ENCODE measurements around the gene DPP3. TPM values are rescaled to one million over a fixed set of nuclear protein-coding genes. Genes with fewer than 3 reads are reported as not detected.

DPP3 gene
- total and polyA plus RNA-seq, 2 of the 4 experiments (the other 2 are of a cell fraction): 51.8 to 66.3 TPM

GRCh38 chr11:66541892-66542291, 61.7 kb downstream of the DPP3 start:
- CTCF ChIA-PET: no interaction called here
- intact Hi-C loops (cut with micrococcal nuclease): no loop called here

More at GRCh38 chr11:66541892-66542291, 61.7 kb downstream of the DPP3 start:
- Histone ChIP-seq H3K23ac (ENCODE audit: low read depth, low read length) (no peak overlapping the region), H2BK5ac (ENCODE audit: low read depth, low read length, poor library complexity, severe bottlenecking) (no peak overlapping the region), H2AK9ac (replicated peaks; ENCODE audit: low read depth, low read length, poor library complexity) (no peak overlapping the region), H3K36me3 (ENCODE audit: control insufficient read depth, insufficient read depth, low read length) (peaks cover 24% of the 10 kb centered on the region; the same call in 1 of the 2 replicates), H3K4me2 (ENCODE audit: low read depth, low read length) (no peak overlapping the region), H3K4me1 (ENCODE audit: control insufficient read depth, insufficient read depth, low read length) (peaks cover 6% of the 10 kb centered on the region), H3K9ac (ENCODE audit: low read depth, low read length) (no peak overlapping the region), H3K18ac (ENCODE audit: low read depth, low read length) (no peak overlapping the region), H3K9me3 (ENCODE audit: control insufficient read depth, insufficient read depth, low read length) (no peaks in the 10 kb centered on the region), H2BK120ac (ENCODE audit: low read depth, low read length) (no peak overlapping the region), H4K5ac (ENCODE audit: low read depth, low read length) (no peak overlapping the region), H2BK15ac (ENCODE audit: low read depth, low read length) (no peak overlapping the region), H3K9me1 (ENCODE audit: insufficient read depth, low read length) (peaks cover 5% of the 10 kb centered on the region; the same call in 1 of the 2 replicates), H3K27me3 (ENCODE audit: control insufficient read depth, insufficient read depth, low read length) (peaks cover 2% of the 10 kb centered on the region; the same call in 1 of the 2 replicates), H3K27ac (ENCODE audit: insufficient read depth, low read length) (no peak overlapping the region), H3K4me3 (ENCODE audit: insufficient read depth, low read depth, low read length) (no peak overlapping the region), H4K8ac (ENCODE audit: low read depth in 2 of 2, low read length in 2 of 2) (no peak overlapping the region), H4K20me1 (ENCODE audit: insufficient read depth, low read length) (peaks cover 4% of the 10 kb centered on the region; the same call in 1 of the 2 replicates), H3K4ac (ENCODE audit: low read depth, low read length) (no peak overlapping the region; the same call in 1 of the 2 replicates), H3K56ac (ENCODE audit: extremely low read depth, insufficient read depth, low read length) (no peak overlapping the region), H2AFZ (replicated peaks; ENCODE audit: low read length, poor library complexity) (peak overlapping the region; percentile 34), H3K79me1 (ENCODE audit: low read depth in 1 of 2, low read length in 2 of 2) (peaks cover 3 to 19% of the 10 kb centered on the region in 2 experiments; a peak in 2 of 4 replicates), H3K14ac (replicated peaks; ENCODE audit: low read depth, low read length) (no peak overlapping the region), H2AK5ac (ENCODE audit: low read depth, low read length) (no peak overlapping the region), H4K91ac (ENCODE audit: insufficient read depth, low read depth, low read length) (no peak overlapping the region), H2BK20ac (ENCODE audit: low read depth, low read length) (no peak overlapping the region)
- DNase-seq (no peak), ATAC-seq (ENCODE audit: low read depth) (no peak)
- BruUV-seq (replicated peaks): no TSS peak
- TF ChIP-seq CTCF (conservative IDR thresholded peaks at IDR 0.05; ENCODE audit: low read depth, low read length) (no peak), CEBPB (IDR thresholded peaks at IDR 0.05; ENCODE audit: low read depth, low read length) (no peak), CHD1 (IDR thresholded peaks at IDR 0.05; ENCODE audit: low read depth, low read length) (no peak), MAFK (IDR thresholded peaks at IDR 0.05; ENCODE audit: low read depth, low read length) (no peak), BHLHE40 (IDR thresholded peaks at IDR 0.05; ENCODE audit: low read depth, low read length) (no peak), POLR2A (IDR thresholded peaks at IDR 0.05; ENCODE audit: low read depth, low read length) (no peak), RFX5 (IDR thresholded peaks at IDR 0.05; ENCODE audit: low read depth, low read length) (no peak), ELK1 (IDR thresholded peaks at IDR 0.05; ENCODE audit: borderline replicate concordance, low read depth, low read length) (no peak), RCOR1 (IDR thresholded peaks at IDR 0.05; ENCODE audit: insufficient replicate concordance, low read length) (no peak), USF2 (IDR thresholded peaks at IDR 0.05; ENCODE audit: low read depth, low read length) (no peak), MXI1 (IDR thresholded peaks at IDR 0.05; ENCODE audit: borderline replicate concordance, low read depth, low read length) (no peak), FOS (IDR thresholded peaks at IDR 0.05; ENCODE audit: low read depth, low read length) (no peak), SMC3 (IDR thresholded peaks at IDR 0.05; ENCODE audit: low read depth, low read length) (no peak), NFE2L2 (IDR thresholded peaks at IDR 0.05; ENCODE audit: low read depth, low read length) (no peak), RAD21 (IDR thresholded peaks at IDR 0.05; ENCODE audit: low read length) (no peak), MAZ (IDR thresholded peaks at IDR 0.05; ENCODE audit: borderline replicate concordance, low read depth, low read length) (no peak)
- 87% methylated on average over 3 of the region's 4 CpGs; no CpG with 5 or more reads in 1 of the 2 experiments for WGBS, 2 experiments (ENCODE audit: extremely low coverage in 2 of 2, insufficient read length in 1 of 2)
- POLR2A ChIA-PET (ENCODE audit: unreplicated experiment): interaction anchor here (0.6 kb wide), 1 partner anchor 25 kb away, joined by 3 read pairs; no protein-coding TSS in a partner anchor
- in situ Hi-C loops (cut with MboI; ENCODE audit: low sequenced_read_pairs) (no loop called here), dilution Hi-C loops (cut with HindIII; ENCODE audit: low sequenced_read_pairs, unreplicated experiment) (no loop called here)

Measured in IMR-90 (cell line).